CD14-positive monocyte (primary cell): ENCODE measurements around the gene ZNF260. TPM values are rescaled to one million over a fixed set of nuclear protein-coding genes. Genes with fewer than 3 reads are reported as not detected.
"Not testable (repeated sequence)": the region's sequence is repeated elsewhere in the genome, so short reads cannot be mapped to it uniquely, and the experiment has no call there.

Experiments used
- DNase-seq, 3 donors: peaks; one replicate each; pipeline ENCODE4 v3.0.0-alpha.2; 2011 to 2022
- H2AFZ ChIP-seq: 2 replicates; pipeline ENCODE4 v1.6.0; 2012; ENCODE audit warnings: mild to moderate bottlenecking, low read depth, low read length, inconsistent platforms; ENCODE audit not compliant: insufficient read depth, poor library complexity, severe bottlenecking
- H3K27ac ChIP-seq, 2 donors: 1 replicate in 1 of 2; 2 replicates in 1 of 2; pipeline ENCODE4 v1.5.1; 2012 to 2013; ENCODE audit warnings: low read length in 2 of 2, control low read depth in 1 of 2, inconsistent platforms in 1 of 2, low read depth in 1 of 2, mild to moderate bottlenecking in 1 of 2
- H3K27me3 ChIP-seq, 2 donors: one replicate each; pipeline versions ENCODE4 v1.6.0 to v1.6.1; 2011 to 2013; ENCODE audit warnings: low read length in 2 of 2; ENCODE audit not compliant: control insufficient read depth in 2 of 2, insufficient read depth in 2 of 2
- H3K36me3 ChIP-seq, 2 donors: replicated peaks in 1 of 2; 1 replicate in 1 of 2; 2 replicates in 1 of 2; pipeline versions ENCODE4 v1.5.1 to v1.6.1; 2012 to 2013; ENCODE audit warnings: low read length in 2 of 2, control low read depth in 1 of 2, inconsistent platforms in 1 of 2, mild to moderate bottlenecking in 1 of 2; ENCODE audit not compliant: insufficient read depth in 2 of 2, control insufficient read depth in 1 of 2
- H3K4me1 ChIP-seq, 2 donors: 1 replicate in 1 of 2; 2 replicates in 1 of 2; pipeline versions ENCODE4 v1.5.1 to v1.6.1; 2012 to 2013; ENCODE audit warnings: low read length in 2 of 2, control low read depth in 1 of 2, inconsistent platforms in 1 of 2, mild to moderate bottlenecking in 1 of 2, moderate library complexity in 1 of 2; ENCODE audit not compliant: insufficient read depth in 2 of 2, control insufficient read depth in 1 of 2
- H3K4me2 ChIP-seq: replicated peaks from 2 replicates; pipeline ENCODE3; 2012; ENCODE audit warnings: low read length, moderate library complexity, mild to moderate bottlenecking; ENCODE audit not compliant: poor library complexity, severe bottlenecking; ENCODE audit errors: extremely low read depth
- H3K4me3 ChIP-seq, 3 experiments: fragments of 200-600 bp in 1 of 3; sonication (generic) in 1 of 3; replicated peaks in 1 of 3; 1 replicate in 2 of 3; 2 replicates in 1 of 3; pipeline ENCODE4 v1.5.1; 2011 to 2013; ENCODE audit warnings: low read length in 3 of 3, mild to moderate bottlenecking in 3 of 3, control low read depth in 2 of 3, low read depth in 2 of 3, inconsistent platforms in 1 of 3, moderate library complexity in 1 of 3
- H3K79me2 ChIP-seq: 2 replicates; pipeline ENCODE4 v1.6.0; 2012; ENCODE audit warnings: mild to moderate bottlenecking, control low read depth, inconsistent platforms, low read length, moderate library complexity; ENCODE audit not compliant: insufficient read depth
- H3K9ac ChIP-seq: 2 replicates; pipeline ENCODE4 v1.6.0; 2017; ENCODE audit warnings: low read length, mild to moderate bottlenecking; ENCODE audit not compliant: insufficient read depth, poor library complexity, severe bottlenecking
- H3K9me3 ChIP-seq, 2 donors: replicated peaks in 1 of 2; 1 replicate in 1 of 2; 2 replicates in 1 of 2; pipeline versions ENCODE4 v1.5.1 to v1.6.1; 2012 to 2013; ENCODE audit warnings: low read length in 2 of 2, control low read depth in 1 of 2; ENCODE audit not compliant: control insufficient read depth in 1 of 2, insufficient read depth in 1 of 2
- H4K20me1 ChIP-seq: 2 replicates; pipeline ENCODE4 v1.6.0; 2012; ENCODE audit warnings: mild to moderate bottlenecking, low read length, control low read depth, moderate library complexity; ENCODE audit not compliant: insufficient read depth
- H3K27ac Mint-ChIP-seq, 7 donors: one replicate each; pipeline ENCODE4 v1.8.0; 2020; ENCODE audit warnings: mild to moderate bottlenecking in 7 of 7, mixed read lengths in 7 of 7, moderate library complexity in 6 of 7, inconsistent platforms in 2 of 7
- H3K27me3 Mint-ChIP-seq, 3 donors: one replicate each; pipeline ENCODE4 v1.8.0; 2021 to 2022; ENCODE audit warnings: low read depth in 3 of 3, mild to moderate bottlenecking in 3 of 3, mixed read lengths in 3 of 3, moderate library complexity in 3 of 3, inconsistent platforms in 1 of 3
- H3K36me3 Mint-ChIP-seq, 2 donors: one replicate each; pipeline ENCODE4 v1.8.0; 2020; ENCODE audit warnings: mixed read lengths in 2 of 2, inconsistent platforms in 1 of 2, mild to moderate bottlenecking in 1 of 2
- H3K4me1 Mint-ChIP-seq: one replicate; pipeline ENCODE4 v1.8.0; 2020; ENCODE audit warnings: mild to moderate bottlenecking, mixed read lengths
- H3K4me3 Mint-ChIP-seq, 2 donors: one replicate each; pipeline ENCODE4 v1.8.0; 2020; ENCODE audit warnings: mild to moderate bottlenecking in 2 of 2, mixed read lengths in 2 of 2, moderate library complexity in 1 of 2
- H3K9me3 Mint-ChIP-seq, 7 donors: one replicate each; pipeline ENCODE4 v1.8.0; 2020 to 2022; ENCODE audit warnings: mixed read lengths in 7 of 7, mild to moderate bottlenecking in 6 of 7, moderate library complexity in 6 of 7, inconsistent platforms in 2 of 7
- WGBS: methylation state at CpG from one replicate; pipeline ENCODE4 v1.1.5; 2013; ENCODE audit warnings: missing lambda C conversion rate; ENCODE audit not compliant: insufficient coverage; 5-methylcytosine and 5-hydroxymethylcytosine counted together
- intact Hi-C, 2 donors: fragments of 100-400 bp; cut with micrococcal nuclease; formaldehyde crosslinking; loops; one replicate each; pipeline versions ENCODE4 v1.15.0 to v1.15.1; 2023
- polyA plus RNA-seq, 3 donors: library from polyadenylated mRNA; depleted of rRNA in 1 of 3; unstranded in 2 of 3; stranded (reverse) in 1 of 3; fragments of 300-500 nt in 2 of 3; fragments of >200 nt in 1 of 3; fragmentation: Illumina TruSeq in 2 of 3; gene quantifications; 1 replicate in 2 of 3; 2 replicates in 1 of 3; pipeline ENCODE4 v1.2.3, GENCODE V29; 2012 to 2021
- TF ChIP-seq, protein P1 (sequence below): fragments of 200-600 bp; IDR thresholded peaks from one replicate; pipeline ENCODE4 v1.8.0; 2022; ENCODE audit warnings: antibody characterized with exemption, mild to moderate bottlenecking

Gene ZNF260
- polyA plus RNA-seq, 3 donors = 0.88 to 2.1 (median 1.2) TPM

GRCh38 chr19:36497001-36497400, 31.1 kb downstream of the ZNF260 start:
- no peak overlapping the region for H3K9ac ChIP-seq
- H3K4me1 ChIP-seq = no peaks in the 10 kb centered on the region
- H3K36me3 ChIP-seq = no peaks in the 10 kb centered on the region
- TF ChIP-seq, protein P1, sequence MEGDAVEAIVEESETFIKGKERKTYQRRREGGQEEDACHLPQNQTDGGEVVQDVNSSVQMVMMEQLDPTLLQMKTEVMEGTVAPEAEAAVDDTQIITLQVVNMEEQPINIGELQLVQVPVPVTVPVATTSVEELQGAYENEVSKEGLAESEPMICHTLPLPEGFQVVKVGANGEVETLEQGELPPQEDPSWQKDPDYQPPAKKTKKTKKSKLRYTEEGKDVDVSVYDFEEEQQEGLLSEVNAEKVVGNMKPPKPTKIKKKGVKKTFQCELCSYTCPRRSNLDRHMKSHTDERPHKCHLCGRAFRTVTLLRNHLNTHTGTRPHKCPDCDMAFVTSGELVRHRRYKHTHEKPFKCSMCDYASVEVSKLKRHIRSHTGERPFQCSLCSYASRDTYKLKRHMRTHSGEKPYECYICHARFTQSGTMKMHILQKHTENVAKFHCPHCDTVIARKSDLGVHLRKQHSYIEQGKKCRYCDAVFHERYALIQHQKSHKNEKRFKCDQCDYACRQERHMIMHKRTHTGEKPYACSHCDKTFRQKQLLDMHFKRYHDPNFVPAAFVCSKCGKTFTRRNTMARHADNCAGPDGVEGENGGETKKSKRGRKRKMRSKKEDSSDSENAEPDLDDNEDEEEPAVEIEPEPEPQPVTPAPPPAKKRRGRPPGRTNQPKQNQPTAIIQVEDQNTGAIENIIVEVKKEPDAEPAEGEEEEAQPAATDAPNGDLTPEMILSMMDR = no peak
- H3K27me3 Mint-ChIP-seq = peaks cover 0 to 4% (median 0%) of the 10 kb centered on the region in 3 donors
- H3K79me2 ChIP-seq = no peaks in the 10 kb centered on the region
- no peak for DNase-seq
- intact Hi-C loops = no loop called here
- no peak overlapping the region for H3K27ac Mint-ChIP-seq
- no peak overlapping the region for H3K4me3 ChIP-seq
- no peak overlapping the region for H2AFZ ChIP-seq
- no peak overlapping the region for H3K27ac ChIP-seq
- H3K4me1 Mint-ChIP-seq = no peaks in the 10 kb centered on the region
- WGBS = 95% methylated on average over 8 of the region's 17 CpGs
- H4K20me1 ChIP-seq = no peaks in the 10 kb centered on the region
- H3K4me2 ChIP-seq = no peak overlapping the region
- no peaks in the 10 kb centered on the region for H3K27me3 ChIP-seq
- peaks cover 84% of the 10 kb centered on the region in 2 donors for H3K9me3 ChIP-seq
- H3K36me3 Mint-ChIP-seq = no peaks in the 10 kb centered on the region
- peaks cover 29 to 94% (median 85%) of the 10 kb centered on the region in 7 donors for H3K9me3 Mint-ChIP-seq
- no peak overlapping the region for H3K4me3 Mint-ChIP-seq

DNA sequence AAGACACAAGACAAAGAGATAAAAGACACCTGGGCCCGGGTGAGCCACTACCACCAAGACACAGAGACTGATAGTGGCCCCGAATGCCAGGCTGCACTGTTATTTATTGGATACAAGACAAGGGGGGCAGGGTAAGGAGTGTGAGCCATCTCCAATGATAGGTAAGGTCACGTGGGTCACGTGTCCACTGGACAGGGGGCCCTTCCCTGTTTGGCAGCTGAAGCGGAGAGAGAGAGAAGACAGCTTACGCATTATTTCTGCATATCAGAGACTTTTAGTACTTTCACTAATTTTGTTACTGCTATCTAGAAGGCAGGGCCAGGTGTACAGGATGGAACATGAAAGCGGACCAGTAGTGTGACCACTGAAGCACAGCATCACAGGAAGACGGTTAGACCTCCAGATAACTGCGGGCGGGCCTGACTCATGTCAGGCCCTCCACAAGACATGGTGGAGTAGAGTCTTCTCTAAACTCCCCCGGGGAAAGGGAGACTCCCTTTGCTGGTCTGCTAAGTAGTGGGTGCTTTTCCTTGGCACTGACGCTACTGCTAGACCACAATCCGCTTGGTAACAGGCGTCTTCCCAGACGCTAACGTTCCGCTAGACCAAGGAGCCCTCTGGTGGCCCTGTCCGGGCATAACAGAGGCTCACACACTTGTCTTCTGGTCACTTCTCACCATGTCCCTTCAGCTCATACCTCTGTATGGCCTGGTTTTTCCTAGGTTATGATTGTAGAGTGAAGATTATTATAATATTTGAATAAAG, 35.2 kb downstream of the ZNF260 start:
- H3K9ac ChIP-seq, H3K27me3 Mint-ChIP-seq, H2AFZ ChIP-seq, H3K4me2 ChIP-seq, H3K36me3 Mint-ChIP-seq, H3K4me3 Mint-ChIP-seq, H3K4me3 ChIP-seq, H3K27me3 ChIP-seq, H3K27ac ChIP-seq, H3K79me2 ChIP-seq, H4K20me1 ChIP-seq, H3K36me3 ChIP-seq, intact Hi-C loops: not testable (repeated sequence)
- Mint-ChIP-seq H3K9me3 (peaks cover 26 to 76% (median 62%) of the 10 kb centered on the region in 7 donors), H3K27ac (peak overlapping the region in 1 of 7 donors; percentile 25), H3K4me1 (peaks cover 19% of the 10 kb centered on the region)
- peaks cover 50 to 52% of the 10 kb centered on the region in 2 donors for H3K9me3 ChIP-seq
- H3K4me1 ChIP-seq = peaks cover 9 to 18% of the 10 kb centered on the region in 2 donors
- WGBS = 90% methylated on average over 11 of the region's 18 CpGs
- DNase-seq = peak; percentile 4 to 14 (median 7)
- TF ChIP-seq, protein P1 = peak; percentile 55

DNA sequence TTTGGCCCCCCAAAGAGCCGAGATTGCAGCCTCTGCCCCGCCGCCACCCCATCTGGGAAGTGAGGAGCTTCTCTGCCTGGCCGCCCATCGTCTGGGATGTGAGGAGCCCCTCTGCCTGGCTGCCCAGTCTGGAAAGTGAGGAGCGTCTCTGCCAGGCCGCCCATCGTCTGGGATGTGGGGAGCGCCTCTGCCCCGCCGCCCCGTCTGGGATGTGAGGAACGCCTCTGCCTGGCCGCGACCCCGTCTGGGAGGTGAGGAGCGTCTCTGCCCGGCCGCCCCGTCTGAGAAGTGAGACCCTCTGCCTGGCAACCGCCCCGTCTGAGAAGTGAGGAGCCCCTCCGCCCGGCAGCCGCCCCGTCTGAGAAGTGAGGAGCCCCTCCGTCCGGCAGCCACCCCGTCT, 37.2 kb downstream of the ZNF260 start:
- intact Hi-C loops, H3K27ac Mint-ChIP-seq, H3K27ac ChIP-seq, H3K4me2 ChIP-seq, H3K36me3 ChIP-seq, DNase-seq, H3K79me2 ChIP-seq, H2AFZ ChIP-seq, H3K36me3 Mint-ChIP-seq, H3K4me3 ChIP-seq, H3K9ac ChIP-seq, H3K27me3 ChIP-seq, H4K20me1 ChIP-seq, H3K27me3 Mint-ChIP-seq: not testable (repeated sequence)
- peaks cover 21 to 74% (median 58%) of the 10 kb centered on the region in 7 donors for H3K9me3 Mint-ChIP-seq
- WGBS = 94% methylated on average over 13 of the region's 29 CpGs
- Histone ChIP-seq H3K9me3 (peaks cover 36 to 39% of the 10 kb centered on the region in 2 donors), H3K4me1 (peaks cover 9 to 18% of the 10 kb centered on the region in 2 donors)
- peak overlapping the region in 1 of 2 donors; percentile 99 for H3K4me3 Mint-ChIP-seq
- peaks cover 19% of the 10 kb centered on the region for H3K4me1 Mint-ChIP-seq
